ENCODE measurements around the gene RNU6-1.

Gene RNU6-1

DNA sequence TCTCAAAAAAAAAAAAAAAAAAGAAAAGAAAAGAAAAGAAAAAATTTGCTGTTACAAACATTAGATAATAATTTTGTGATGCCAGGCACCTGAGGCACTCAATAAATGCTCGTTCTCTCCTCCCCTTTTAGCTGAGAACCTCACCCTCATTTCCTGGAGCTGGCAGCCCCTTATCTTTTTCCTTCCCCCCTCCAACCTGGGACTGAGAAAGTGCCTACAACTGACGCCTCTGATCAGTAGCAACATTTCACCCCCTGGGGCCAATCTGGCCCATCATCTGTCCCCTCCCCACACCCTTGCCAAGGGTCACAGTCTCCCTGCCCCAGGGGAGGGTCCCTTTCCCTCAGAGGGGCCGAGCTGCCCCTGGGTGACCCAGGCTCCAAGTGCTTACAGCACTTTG lies 12.6 kb upstream of the RNU6-1 start:
- Histone ChIP-seq H3K9ac (ENCODE audit: low read length) (no peak overlapping the region), H3K4me3 (ENCODE audit: low read length) (no peak overlapping the region), H3K27ac (ENCODE audit: low read depth, low read length) (no peak overlapping the region), H3K27me3 (ENCODE audit: control insufficient read depth, insufficient read depth, low read length) (no peaks in the 10 kb centered on the region), H3K36me3 (ENCODE audit: control insufficient read depth, insufficient read depth, low read length) (no peaks in the 10 kb centered on the region), H3K4me1 (ENCODE audit: control insufficient read depth, insufficient read depth, low read length) (no peaks in the 10 kb centered on the region)

DNA sequence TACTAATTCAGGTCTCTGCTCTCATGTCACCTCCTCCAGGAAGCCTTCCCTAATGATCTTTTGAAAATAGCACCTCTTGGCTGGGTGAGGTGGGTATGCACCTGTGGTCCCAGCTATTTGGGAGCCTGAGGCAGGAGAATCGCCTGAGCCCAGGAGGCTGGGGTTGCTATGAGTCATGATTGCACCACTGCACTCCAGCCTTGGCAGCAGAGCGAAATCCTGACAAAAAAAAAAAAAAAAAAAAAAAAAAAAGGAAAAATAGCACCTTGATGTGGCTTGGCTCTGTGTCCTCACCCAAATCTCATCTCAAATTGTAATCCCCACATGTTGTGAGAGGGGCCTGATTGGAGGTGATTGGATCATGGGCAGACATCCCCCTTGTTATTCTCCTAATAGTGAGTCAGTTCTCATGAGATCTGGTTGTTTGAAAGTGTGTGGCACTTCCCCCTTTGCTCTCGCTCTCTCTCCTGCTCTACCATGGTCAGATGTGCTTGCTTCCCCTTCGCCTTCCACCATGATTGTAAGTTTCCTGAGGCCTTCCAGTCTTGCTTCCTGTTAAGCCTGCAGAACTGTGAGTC lies 11.2 kb upstream of the RNU6-1 start:
- H3K4me1 ChIP-seq (ENCODE audit: control insufficient read depth, insufficient read depth, low read length): no peaks in the 10 kb centered on the region
- no peaks in the 10 kb centered on the region for H3K36me3 ChIP-seq (ENCODE audit: control insufficient read depth, insufficient read depth, low read length)
- H3K27me3 ChIP-seq (ENCODE audit: control insufficient read depth, insufficient read depth, low read length): no peaks in the 10 kb centered on the region
- no peak overlapping the region for H3K9ac ChIP-seq (ENCODE audit: low read length)
- no peak overlapping the region for H3K27ac ChIP-seq (ENCODE audit: low read depth, low read length)
- H3K4me3 ChIP-seq (ENCODE audit: low read length): no peak overlapping the region

DNA sequence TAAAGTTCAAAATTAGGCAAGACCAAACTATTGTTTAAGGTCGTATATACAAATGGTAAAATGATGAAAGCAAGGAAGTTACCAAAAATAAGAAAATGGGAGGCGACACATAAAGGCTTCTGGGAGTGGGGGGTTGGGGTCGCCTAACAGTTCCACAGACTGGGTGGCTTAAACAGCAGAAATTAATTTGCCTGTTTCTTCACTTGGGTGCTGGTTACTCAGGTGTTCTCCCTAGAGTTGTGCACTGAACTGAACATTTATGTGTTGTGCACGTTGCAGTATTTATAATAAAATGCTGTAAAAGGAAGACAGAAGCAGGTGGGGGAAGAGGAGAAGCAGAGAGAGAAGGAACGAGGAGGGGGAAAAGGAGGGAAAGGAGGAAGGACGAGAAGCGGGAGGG lies 10.5 kb upstream of the RNU6-1 start:
- Histone ChIP-seq H3K36me3 (ENCODE audit: control insufficient read depth, insufficient read depth, low read length) (no peaks in the 10 kb centered on the region), H3K4me1 (ENCODE audit: control insufficient read depth, insufficient read depth, low read length) (no peaks in the 10 kb centered on the region), H3K27ac (ENCODE audit: low read depth, low read length) (no peak overlapping the region), H3K9ac (ENCODE audit: low read length) (no peak overlapping the region), H3K4me3 (ENCODE audit: low read length) (no peak overlapping the region), H3K27me3 (ENCODE audit: control insufficient read depth, insufficient read depth, low read length) (no peaks in the 10 kb centered on the region)

GRCh38 chr15:67849538-67849937 lies 9.7 kb upstream of the RNU6-1 start:
- H3K36me3 ChIP-seq (ENCODE audit: control insufficient read depth, insufficient read depth, low read length): no peaks in the 10 kb centered on the region
- H3K4me3 ChIP-seq (ENCODE audit: low read length): no peak overlapping the region
- no peak overlapping the region for H3K27ac ChIP-seq (ENCODE audit: low read depth, low read length)
- H3K4me1 ChIP-seq (ENCODE audit: control insufficient read depth, insufficient read depth, low read length): no peaks in the 10 kb centered on the region
- no peaks in the 10 kb centered on the region for H3K27me3 ChIP-seq (ENCODE audit: control insufficient read depth, insufficient read depth, low read length)
- H3K9ac ChIP-seq (ENCODE audit: low read length): no peak overlapping the region

- H3K27ac ChIP-seq (ENCODE audit: low read depth, low read length): no peak overlapping the region
- no peak overlapping the region for H3K9ac ChIP-seq (ENCODE audit: low read length)
- H3K36me3 ChIP-seq (ENCODE audit: control insufficient read depth, insufficient read depth, low read length): no peaks in the 10 kb centered on the region
- H3K4me3 ChIP-seq (ENCODE audit: low read length): no peak overlapping the region
- peaks cover 5% of the 10 kb centered on the region for H3K4me1 ChIP-seq (ENCODE audit: control insufficient read depth, insufficient read depth, low read length)
- H3K27me3 ChIP-seq (ENCODE audit: control insufficient read depth, insufficient read depth, low read length): no peaks in the 10 kb centered on the region
Observed at GRCh38 chr15:67845974-67846373, 6.1 kb upstream of the RNU6-1 start.

GRCh38 chr15:67843571-67844387 lies 3.9 kb upstream of the RNU6-1 start:
- Histone ChIP-seq H3K4me3 (ENCODE audit: low read length) (no peak overlapping the region), H3K27me3 (ENCODE audit: control insufficient read depth, insufficient read depth, low read length) (no peaks in the 10 kb centered on the region), H3K4me1 (ENCODE audit: control insufficient read depth, insufficient read depth, low read length) (peaks cover 9% of the 10 kb centered on the region), H3K36me3 (ENCODE audit: control insufficient read depth, insufficient read depth, low read length) (no peaks in the 10 kb centered on the region), H3K27ac (ENCODE audit: low read depth, low read length) (peak overlapping the region; percentile 16), H3K9ac (ENCODE audit: low read length) (no peak overlapping the region)

GRCh38 chr15:67843092-67843501 lies 3.3 kb upstream of the RNU6-1 start:
- H3K36me3 ChIP-seq (ENCODE audit: control insufficient read depth, insufficient read depth, low read length): no peaks in the 10 kb centered on the region
- H3K27me3 ChIP-seq (ENCODE audit: control insufficient read depth, insufficient read depth, low read length): no peaks in the 10 kb centered on the region
- H3K4me1 ChIP-seq (ENCODE audit: control insufficient read depth, insufficient read depth, low read length): peaks cover 9% of the 10 kb centered on the region
- H3K4me3 ChIP-seq (ENCODE audit: low read length): no peak overlapping the region
- no peak overlapping the region for H3K9ac ChIP-seq (ENCODE audit: low read length)
- no peak overlapping the region for H3K27ac ChIP-seq (ENCODE audit: low read depth, low read length)

- no peaks in the 10 kb centered on the region for H3K27me3 ChIP-seq (ENCODE audit: control insufficient read depth, insufficient read depth, low read length)
- no peaks in the 10 kb centered on the region for H3K36me3 ChIP-seq (ENCODE audit: control insufficient read depth, insufficient read depth, low read length)
- peak overlapping the region; percentile 98 for H3K27ac ChIP-seq (ENCODE audit: low read depth, low read length)
- H3K9ac ChIP-seq (ENCODE audit: low read length): peak overlapping the region; percentile 47
- H3K4me3 ChIP-seq (ENCODE audit: low read length): peak overlapping the region; percentile 98
- peaks cover 9% of the 10 kb centered on the region for H3K4me1 ChIP-seq (ENCODE audit: control insufficient read depth, insufficient read depth, low read length)
Observed at GRCh38 chr15:67841513-67841762, 1.6 kb upstream of the RNU6-1 start.

GRCh38 chr15:67840749-67841512 lies 1.1 kb upstream of the RNU6-1 start:
- Histone ChIP-seq H3K4me3 (ENCODE audit: low read length) (peak overlapping the region; percentile 98), H3K36me3 (ENCODE audit: control insufficient read depth, insufficient read depth, low read length) (no peaks in the 10 kb centered on the region), H3K4me1 (ENCODE audit: control insufficient read depth, insufficient read depth, low read length) (peaks cover 9% of the 10 kb centered on the region), H3K9ac (ENCODE audit: low read length) (peak overlapping the region; percentile 99), H3K27ac (ENCODE audit: low read depth, low read length) (peak overlapping the region; percentile 98), H3K27me3 (ENCODE audit: control insufficient read depth, insufficient read depth, low read length) (peaks cover 2% of the 10 kb centered on the region)

DNA sequence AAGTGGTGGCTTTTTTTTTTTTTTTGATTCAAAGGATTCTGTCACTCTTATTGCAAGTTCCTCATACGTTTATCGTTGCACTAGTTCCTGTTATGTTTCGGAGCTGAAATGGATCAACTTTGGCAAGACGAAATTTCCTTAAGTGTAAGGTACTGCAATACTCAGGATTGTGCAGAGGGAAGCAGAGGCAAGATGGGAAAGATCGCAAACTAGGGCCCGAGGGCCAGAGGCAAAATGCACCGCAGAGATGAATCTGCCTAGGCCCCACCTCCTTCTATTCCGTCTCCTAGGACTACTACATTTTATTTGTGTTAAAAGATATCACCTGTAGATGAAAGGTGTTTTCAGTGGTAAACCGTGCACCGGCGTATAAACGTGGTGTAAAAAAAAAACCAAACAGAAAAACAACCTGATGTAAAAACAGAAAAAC lies 331 bp downstream of the RNU6-1 start:
- Histone ChIP-seq H3K9ac (ENCODE audit: low read length) (no peak overlapping the region), H3K27ac (ENCODE audit: low read depth, low read length) (peak overlapping the region; percentile 98), H3K27me3 (ENCODE audit: control insufficient read depth, insufficient read depth, low read length) (peaks cover 16% of the 10 kb centered on the region), H3K36me3 (ENCODE audit: control insufficient read depth, insufficient read depth, low read length) (no peaks in the 10 kb centered on the region), H3K4me3 (ENCODE audit: low read length) (peak overlapping the region; percentile 98), H3K4me1 (ENCODE audit: control insufficient read depth, insufficient read depth, low read length) (peaks cover 9% of the 10 kb centered on the region)

GRCh38 chr15:67838789-67839332 lies 984 bp downstream of the RNU6-1 start:
- Histone ChIP-seq H3K27me3 (ENCODE audit: control insufficient read depth, insufficient read depth, low read length) (peaks cover 23% of the 10 kb centered on the region), H3K4me1 (ENCODE audit: control insufficient read depth, insufficient read depth, low read length) (peaks cover 9% of the 10 kb centered on the region), H3K4me3 (ENCODE audit: low read length) (peak overlapping the region; percentile 98), H3K27ac (ENCODE audit: low read depth, low read length) (no peak overlapping the region), H3K36me3 (ENCODE audit: control insufficient read depth, insufficient read depth, low read length) (no peaks in the 10 kb centered on the region), H3K9ac (ENCODE audit: low read length) (no peak overlapping the region)

DNA sequence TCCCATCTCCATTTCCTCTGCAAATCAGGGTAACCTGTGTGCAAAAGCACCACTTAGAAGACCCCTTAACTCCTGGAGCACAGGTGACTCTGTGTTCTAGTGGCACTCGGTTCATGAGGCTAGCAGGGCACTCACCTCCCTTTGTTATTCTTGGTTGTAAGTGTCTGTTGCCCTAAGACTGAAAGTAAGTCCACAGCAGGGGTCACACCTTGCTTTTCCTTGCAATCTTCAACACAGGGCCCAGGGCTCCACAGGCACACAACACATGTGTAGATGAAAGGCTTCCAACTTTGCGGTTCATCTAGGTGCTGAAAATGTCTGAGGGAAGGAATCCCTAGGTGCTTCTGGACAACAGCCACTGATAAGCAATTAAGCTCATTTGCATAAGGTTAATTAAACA lies 2.9 kb downstream of the RNU6-1 start:
- H3K9ac ChIP-seq (ENCODE audit: low read length): no peak overlapping the region
- no peak overlapping the region for H3K4me3 ChIP-seq (ENCODE audit: low read length)
- H3K27ac ChIP-seq (ENCODE audit: low read depth, low read length): no peak overlapping the region
- H3K27me3 ChIP-seq (ENCODE audit: control insufficient read depth, insufficient read depth, low read length): peaks cover 41% of the 10 kb centered on the region
- no peaks in the 10 kb centered on the region for H3K36me3 ChIP-seq (ENCODE audit: control insufficient read depth, insufficient read depth, low read length)
- peaks cover 11% of the 10 kb centered on the region for H3K4me1 ChIP-seq (ENCODE audit: control insufficient read depth, insufficient read depth, low read length)
